EH (cell line): Measurements from ENCODE around the gene IRX1.

Experiments used
- DNase-seq: peaks from one replicate; pipeline ENCODE4 v3.0.0-alpha.2; 2015; ENCODE audit warnings: low read depth

IRX1 gene

DNA sequence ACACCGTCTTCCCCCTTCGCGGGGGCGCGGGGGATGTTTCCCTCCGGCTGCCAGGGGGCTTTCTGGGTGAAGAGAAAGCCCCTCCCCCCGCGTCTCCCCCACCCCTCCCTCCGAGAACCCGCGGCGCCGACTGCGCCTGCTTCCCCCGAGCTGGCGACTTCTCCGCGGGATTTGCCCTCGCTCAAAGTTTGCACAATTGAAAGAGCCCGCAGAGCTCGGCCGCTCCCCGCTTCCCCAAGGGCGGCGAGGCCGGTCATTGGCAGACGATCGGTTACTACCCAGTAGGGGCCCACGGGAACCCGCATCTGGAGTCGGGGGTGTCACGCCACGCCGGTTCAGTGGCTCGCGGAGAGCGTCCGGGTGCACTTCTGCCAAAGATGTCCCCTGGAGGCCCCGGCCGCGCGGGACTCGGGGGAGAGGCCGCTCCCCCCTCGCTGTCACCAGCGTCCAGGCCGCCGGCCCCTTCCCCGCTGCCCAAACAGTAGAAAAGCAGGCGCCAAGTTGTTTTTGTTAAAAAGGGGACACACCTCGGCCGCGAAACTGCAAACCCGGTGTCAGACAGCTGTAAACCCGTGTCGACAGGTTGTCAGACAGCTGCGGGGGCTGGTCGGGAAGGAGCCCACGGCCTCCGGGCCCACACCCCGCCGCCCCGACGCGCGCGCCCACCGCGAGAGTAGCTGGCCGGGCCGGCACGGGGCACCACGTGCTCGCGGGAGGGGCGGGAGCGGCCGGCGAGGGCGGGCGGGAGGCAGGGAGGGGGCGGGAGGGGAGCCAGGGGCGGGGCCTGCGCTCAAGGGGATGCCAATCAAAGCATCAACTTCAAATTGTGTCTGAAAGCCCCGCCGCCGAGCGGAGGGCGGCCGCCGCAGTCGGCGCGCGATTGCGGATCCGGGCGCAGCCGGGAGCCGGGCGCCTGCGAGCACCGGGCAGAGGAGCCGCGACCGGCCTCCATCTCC is at the start of gene IRX1:
IRX1 (plus strand) TSS at position 827 of the 956 bp plus-strand sequence. CDS start 274 bp downstream, outside the sequence.
- DNase-seq, result no peak

GRCh38 chr5:3546028-3546427 is 49.6 kb upstream of the IRX1 start:
- no peak for DNase-seq

- no peak for DNase-seq
Observed at GRCh38 chr5:3564116-3564515, 31.5 kb upstream of the IRX1 start.

GRCh38 chr5:3564827-3565518 is 30.7 kb upstream of the IRX1 start:
- no peak for DNase-seq

DNA sequence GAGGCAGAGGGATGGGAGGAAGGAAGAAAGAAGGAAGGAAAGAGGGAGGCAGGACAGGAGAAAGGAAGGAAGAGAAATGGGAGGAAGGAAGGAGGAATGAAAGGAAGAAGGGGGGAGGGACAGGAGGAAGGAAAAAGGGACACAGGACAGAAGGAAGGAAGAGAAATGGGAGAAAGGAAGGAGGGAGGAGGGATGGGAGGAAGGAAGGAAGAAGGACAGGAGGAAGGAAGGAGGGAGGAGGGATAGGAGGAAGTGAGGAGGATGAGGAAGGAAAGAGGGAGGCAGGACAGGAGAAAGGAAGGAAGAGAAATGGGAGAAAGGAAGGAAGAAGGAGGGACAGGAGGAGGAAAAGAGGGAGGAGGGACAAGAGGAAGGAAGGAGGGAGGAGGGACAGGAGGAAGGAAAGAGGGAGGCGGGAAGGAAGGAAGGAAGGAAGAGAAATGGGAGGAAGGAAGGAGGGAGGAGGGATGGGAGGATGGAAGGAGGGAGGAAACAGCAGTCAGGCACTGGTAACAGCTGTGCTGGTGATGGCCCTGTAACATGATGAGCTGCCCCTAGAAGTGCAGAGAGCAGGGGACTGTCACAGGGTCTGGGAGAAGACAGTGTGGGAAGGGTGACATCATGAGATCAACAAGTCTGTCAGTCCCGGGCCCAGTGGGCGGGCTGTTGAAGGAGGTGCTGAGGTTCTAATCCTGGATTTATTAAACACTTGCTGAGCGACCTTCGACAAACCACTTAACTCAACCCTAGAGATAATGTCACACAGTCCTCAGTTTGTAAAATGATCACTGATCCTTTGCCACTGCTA is 10.7 kb upstream of the IRX1 start:
- DNase-seq, result no peak

DNA sequence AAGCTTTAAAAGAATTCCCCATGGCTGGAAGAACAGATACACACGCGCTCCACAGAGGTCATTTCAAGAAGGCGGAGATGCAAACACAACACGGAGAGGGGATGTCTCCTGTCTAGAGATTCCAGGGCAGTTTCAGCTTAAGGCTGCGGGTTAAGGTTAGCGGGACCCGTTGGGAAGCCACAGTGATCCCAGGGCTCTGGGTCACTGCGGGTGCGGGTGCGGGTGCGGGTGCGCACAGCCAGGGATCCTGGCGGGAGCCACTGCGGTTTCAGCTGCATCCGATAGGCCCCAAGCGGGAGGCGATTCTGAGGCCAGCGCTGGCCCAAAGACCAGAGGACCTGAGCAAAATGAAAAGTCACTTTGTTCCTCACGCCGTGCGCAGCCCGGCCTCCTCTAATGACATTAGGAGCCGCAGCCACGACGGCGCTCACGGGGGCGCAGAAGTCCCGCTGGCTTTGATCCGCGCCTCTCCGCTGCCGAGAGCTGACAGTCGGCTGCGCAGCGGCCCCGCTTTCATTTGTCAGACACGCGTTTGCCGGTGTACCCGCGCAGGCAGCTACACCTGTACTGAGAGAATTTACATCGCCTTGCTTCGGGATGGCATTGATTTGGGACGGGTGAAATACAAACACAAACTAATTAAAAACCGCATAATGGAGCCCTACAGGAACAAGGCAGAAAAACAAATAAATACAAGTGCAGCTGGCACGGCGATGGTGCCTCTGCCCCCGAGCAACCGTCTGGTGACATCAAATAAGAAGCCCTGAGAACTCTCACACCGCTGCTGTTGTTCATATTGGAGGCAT is 5.3 kb upstream of the IRX1 start:
- DNase-seq, result no peak

GRCh38 chr5:3590967-3591900 is 4.4 kb upstream of the IRX1 start:
- no peak for DNase-seq

DNA sequence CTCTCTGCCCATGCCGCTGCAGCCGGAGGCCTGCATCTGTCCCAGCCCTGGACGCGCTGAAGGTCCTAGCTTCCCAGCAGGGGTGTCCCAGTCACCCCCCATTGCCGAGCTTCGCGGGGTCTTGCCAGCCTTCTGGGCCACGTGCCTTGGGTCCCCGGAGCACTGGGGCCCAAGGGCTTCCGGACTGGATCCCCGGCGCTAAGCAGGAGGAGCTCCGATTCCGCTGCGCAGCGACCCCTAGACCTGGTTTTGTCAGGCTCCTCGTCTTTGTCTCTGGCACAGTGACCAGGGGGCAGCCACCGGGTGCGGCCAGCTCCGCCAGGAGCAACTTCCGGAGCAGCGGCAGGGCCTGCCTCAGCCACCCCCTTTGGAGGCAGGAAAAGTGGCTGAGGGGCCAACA is 3.3 kb upstream of the IRX1 start:
- no peak for DNase-seq

DNA sequence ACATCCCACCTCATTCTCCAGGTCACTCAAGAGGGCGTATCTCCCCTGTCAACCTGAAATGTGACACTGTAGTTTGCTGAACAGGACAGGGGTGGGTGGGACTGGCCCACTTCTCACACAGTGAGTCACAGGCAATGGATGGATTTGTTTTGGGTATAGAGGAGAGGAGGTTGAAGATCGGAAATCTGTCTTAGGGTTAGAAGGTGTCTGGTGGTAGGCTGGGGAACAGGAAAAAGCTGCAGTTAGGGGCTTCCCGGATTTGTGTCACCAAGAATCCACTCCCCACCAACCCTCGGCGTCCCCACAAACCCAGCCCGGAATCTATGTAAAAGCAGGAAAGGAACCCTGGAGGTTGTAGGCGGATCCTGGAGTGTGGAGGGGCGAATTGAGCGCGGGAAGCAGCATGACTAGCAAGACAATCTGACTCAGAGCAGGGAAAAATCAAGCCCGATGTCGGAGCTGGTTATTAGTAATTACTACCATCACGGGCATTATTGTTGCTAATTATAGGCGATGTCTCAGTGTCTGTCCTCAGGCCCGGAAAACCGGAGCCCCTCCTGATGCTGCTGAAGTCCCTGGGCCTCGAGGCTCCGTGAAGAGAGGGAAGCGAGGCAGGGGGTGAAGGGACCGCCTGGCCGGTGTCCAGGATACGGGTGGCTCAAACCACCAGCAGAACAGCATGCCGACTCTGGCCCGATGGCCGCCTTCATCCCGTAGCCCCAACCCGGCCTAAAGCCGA is 1.7 kb upstream of the IRX1 start:
- no peak for DNase-seq

- DNase-seq, result no peak
Observed at GRCh38 chr5:3594510-3595005, 1.1 kb upstream of the IRX1 start.

GRCh38 chr5:3596261-3596825 is 711 bp downstream of the IRX1 start:
- no peak for DNase-seq

- DNase-seq, result no peak
Observed at GRCh38 chr5:3596857-3597166, 1.2 kb downstream of the IRX1 start.

- DNase-seq, result no peak
Observed at GRCh38 chr5:3597167-3598007, 1.8 kb downstream of the IRX1 start.

DNA sequence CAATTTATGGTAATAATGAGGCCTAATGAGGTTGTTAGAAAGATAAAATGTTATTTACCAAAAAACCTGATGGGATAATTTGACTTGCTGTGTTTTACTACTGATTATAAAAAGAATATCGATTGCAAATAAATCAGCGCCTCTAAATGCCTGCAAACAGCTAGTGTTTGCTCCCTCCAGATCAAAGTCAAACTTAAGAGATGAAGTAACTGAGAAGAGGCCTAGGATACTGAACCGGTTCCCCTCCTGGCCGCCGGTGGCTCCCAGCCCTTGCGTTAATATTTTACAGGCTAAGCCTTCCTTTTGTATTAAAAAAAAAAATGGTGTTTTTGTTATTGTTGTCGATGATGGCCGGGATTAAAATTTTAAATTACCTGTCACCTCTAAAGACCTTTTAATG is 2.6 kb downstream of the IRX1 start:
- no peak for DNase-seq

DNA sequence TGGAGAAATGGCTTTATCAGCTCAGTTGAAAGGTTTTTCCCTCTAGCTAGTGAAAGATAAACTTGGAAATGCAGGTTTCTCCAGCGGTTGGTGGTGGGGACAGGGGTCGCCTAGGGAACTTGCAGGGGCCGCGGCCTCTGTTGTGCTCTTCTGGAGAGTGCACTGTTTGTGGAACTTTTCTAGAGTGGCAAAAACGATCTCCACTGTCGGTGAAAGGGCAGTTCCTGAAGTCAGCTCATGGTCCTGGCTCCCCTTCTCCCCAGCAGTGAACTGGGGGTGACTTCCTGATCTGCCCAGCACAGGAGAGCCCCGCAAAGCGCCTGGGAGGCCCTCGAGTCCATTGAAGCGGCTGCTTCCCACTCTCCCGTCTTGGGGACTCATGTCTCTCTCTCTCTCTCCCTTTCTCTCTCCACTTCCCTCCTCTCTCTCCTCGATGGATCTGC is 3.2 kb downstream of the IRX1 start:
- DNase-seq, result no peak

DNA sequence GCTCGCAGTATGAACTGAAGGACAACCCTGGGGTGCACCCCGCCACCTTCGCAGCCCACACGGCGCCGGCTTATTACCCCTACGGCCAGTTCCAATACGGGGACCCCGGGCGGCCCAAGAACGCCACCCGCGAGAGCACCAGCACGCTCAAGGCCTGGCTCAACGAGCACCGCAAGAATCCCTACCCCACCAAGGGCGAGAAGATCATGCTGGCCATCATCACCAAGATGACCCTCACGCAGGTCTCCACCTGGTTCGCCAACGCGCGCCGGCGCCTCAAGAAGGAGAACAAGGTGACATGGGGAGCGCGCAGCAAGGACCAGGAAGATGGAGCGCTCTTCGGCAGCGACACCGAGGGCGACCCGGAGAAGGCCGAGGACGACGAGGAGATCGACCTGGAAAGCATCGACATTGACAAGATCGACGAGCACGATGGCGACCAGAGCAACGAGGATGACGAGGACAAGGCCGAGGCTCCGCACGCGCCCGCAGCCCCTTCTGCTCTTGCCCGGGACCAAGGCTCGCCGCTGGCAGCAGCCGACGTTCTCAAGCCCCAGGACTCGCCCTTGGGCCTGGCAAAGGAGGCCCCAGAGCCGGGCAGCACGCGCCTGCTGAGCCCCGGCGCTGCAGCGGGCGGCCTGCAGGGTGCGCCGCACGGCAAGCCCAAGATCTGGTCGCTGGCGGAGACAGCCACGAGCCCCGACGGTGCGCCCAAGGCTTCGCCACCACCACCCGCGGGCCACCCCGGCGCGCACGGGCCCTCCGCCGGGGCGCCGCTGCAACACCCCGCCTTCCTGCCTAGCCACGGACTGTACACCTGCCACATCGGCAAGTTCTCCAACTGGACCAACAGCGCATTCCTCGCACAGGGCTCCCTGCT is 3.8 kb downstream of the IRX1 start:
- DNase-seq, result no peak
